ENCODE results near the gene MFSD6.
"Not testable (repeated sequence)": the region's sequence is repeated elsewhere in the genome, so short reads cannot be mapped to it uniquely, and the experiment has no call there.

The MFSD6 gene

DNA sequence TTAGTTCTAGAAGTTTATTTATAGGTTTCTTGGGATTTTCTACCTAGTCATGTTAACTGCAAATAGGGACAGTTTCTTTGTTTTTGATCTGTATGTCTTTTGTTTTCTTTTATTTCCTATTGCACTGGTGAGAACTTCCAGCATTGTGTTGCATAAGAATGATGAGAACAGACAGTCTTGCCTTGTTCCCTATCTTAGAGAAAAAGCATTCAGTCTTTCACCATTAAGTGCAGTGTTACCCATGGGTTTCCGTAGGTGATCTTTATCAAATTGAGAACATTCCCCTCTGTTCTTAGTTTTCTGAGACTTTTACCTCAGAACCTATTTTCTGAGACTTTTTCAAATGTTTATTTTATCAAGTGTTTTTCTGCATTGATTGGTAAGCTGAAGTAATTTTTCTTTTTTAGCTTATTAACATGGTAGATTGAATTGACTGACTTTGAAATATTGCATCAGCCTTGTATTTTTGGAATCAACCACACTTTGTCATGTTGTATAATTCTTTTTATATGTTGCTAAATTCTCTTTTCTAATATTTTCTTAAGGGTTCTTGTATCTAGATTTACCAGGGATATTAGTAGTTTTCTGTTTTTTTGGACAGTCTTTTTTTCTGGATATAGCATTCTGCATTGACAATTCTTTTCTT lies 17.2 kb downstream of the MFSD6 start:
- H3K27ac ChIP-seq, result no peak overlapping the region
- TF ChIP-seq ZFX (IDR thresholded peaks at IDR 0.05), result no peak
- TF ChIP-seq, protein P1, sequence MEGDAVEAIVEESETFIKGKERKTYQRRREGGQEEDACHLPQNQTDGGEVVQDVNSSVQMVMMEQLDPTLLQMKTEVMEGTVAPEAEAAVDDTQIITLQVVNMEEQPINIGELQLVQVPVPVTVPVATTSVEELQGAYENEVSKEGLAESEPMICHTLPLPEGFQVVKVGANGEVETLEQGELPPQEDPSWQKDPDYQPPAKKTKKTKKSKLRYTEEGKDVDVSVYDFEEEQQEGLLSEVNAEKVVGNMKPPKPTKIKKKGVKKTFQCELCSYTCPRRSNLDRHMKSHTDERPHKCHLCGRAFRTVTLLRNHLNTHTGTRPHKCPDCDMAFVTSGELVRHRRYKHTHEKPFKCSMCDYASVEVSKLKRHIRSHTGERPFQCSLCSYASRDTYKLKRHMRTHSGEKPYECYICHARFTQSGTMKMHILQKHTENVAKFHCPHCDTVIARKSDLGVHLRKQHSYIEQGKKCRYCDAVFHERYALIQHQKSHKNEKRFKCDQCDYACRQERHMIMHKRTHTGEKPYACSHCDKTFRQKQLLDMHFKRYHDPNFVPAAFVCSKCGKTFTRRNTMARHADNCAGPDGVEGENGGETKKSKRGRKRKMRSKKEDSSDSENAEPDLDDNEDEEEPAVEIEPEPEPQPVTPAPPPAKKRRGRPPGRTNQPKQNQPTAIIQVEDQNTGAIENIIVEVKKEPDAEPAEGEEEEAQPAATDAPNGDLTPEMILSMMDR (conservative IDR thresholded peaks at IDR 0.05), result no peak

DNA sequence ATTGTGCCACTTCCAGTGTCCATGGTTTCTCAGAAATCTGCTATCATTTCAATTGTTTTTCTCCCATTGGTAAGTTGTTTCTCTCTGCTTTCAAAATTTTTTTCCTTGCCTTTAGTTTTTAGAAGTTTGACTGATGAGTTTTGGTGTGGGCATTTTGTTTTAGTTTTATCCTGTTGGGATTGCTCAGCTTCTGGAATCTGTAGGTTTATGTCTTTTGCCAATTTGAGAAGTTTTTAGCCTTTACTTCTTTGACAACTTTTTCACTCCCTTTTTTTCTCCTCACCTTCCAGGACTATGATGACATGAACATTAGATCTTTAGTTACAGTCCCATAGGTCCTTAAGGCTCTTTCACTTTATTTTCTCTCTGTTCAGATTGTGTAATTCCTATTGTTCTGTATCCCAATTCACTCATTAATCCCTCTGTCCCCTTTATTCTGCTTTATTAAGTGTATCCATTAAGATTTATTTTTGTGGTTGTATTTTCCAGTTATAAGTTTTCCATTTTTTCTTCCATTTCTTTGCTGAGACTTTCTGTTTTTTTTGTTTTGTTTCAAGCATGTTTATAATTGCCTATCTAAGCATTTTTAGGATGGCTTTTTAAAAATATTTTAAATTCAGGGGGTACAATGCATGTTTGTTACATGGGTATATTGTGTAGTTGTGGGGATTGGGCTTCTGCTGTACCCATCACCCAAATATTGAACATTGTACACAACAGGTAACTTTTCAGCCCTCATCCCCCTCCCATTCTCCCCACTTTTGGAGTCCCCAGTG lies 17.9 kb downstream of the MFSD6 start:
- H3K27ac ChIP-seq, result no peak overlapping the region
- no peak for TF ChIP-seq ZFX (IDR thresholded peaks at IDR 0.05)
- TF ChIP-seq, protein P1 (conservative IDR thresholded peaks at IDR 0.05), result no peak

DNA sequence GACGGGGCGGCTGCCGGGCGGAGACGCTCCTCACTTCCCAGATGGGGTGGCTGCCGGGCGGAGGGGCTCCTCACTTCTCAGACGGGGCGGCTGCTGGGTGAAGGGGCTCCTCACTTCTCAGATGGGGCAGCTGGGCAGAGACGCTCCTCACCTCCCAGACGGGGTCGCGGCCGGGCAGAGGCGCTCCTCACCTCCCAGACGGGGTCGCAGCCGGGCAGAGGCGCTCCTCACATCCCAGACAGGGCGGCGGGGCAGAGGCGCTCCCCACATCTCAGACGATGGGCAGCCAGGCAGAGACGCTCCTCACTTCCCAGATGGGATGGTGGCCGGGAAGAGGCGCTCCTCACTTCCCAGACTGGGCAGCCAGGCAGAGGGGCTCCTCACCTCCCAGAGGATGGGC lies 22.7 kb downstream of the MFSD6 start:
- H3K27ac ChIP-seq, result not testable (repeated sequence)

DNA sequence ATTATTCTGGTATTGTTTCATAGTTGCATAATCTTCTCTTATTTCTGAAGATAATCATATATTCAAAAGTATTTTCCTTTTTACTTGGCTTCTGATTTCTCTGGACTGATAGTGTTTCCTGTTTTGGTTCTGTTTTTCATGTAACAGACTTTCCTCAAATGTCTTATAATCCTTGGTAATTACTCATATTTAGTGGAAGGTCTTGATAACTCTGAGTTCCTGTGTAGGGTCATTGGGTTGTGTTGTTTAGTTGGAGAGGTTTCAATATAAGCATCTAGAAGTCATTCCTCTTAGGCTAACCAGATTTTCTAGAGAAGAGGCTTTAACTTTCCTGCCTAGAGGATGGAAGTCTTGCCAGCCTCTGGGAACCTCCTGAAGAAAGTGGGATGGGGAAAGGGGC lies 23.8 kb downstream of the MFSD6 start:
- H3K27ac ChIP-seq, result no peak overlapping the region
- TF ChIP-seq, protein P1 (conservative IDR thresholded peaks at IDR 0.05), result no peak
- no peak for TF ChIP-seq ZFX (IDR thresholded peaks at IDR 0.05)

DNA sequence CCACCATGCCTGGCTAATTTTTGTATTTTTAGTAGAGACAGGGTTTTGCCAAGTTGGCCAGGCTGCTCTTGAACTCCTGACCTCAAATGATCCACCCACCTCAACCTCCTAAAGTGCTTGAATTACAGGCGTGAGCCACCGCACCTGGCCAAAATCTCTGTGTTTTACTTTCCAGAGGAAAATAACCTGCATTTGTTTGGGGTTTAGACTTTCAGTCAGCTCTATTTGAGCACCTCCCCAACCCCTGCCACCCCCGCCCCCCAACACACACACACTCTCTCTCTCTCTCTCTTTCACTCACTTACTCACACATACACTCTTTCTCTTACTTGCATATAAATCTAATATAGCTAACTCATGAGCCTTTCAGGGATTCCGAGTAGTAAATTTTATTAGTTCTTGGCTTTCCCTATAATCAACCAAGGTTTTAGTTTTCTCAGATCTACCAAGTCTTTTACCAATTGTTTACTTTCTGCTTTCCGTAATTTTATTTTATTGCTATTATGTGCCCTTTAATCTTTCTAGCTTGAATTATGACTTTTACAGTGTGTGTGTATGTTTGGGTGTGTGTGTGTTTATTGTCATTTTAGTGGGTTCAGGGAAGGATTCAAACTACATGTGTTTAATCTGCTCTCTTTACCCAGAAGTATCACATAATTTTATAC lies 24.5 kb downstream of the MFSD6 start:
- H3K27ac ChIP-seq, result no peak overlapping the region
- TF ChIP-seq, protein P1 (conservative IDR thresholded peaks at IDR 0.05), result no peak
- TF ChIP-seq ZFX (IDR thresholded peaks at IDR 0.05), result no peak

DNA sequence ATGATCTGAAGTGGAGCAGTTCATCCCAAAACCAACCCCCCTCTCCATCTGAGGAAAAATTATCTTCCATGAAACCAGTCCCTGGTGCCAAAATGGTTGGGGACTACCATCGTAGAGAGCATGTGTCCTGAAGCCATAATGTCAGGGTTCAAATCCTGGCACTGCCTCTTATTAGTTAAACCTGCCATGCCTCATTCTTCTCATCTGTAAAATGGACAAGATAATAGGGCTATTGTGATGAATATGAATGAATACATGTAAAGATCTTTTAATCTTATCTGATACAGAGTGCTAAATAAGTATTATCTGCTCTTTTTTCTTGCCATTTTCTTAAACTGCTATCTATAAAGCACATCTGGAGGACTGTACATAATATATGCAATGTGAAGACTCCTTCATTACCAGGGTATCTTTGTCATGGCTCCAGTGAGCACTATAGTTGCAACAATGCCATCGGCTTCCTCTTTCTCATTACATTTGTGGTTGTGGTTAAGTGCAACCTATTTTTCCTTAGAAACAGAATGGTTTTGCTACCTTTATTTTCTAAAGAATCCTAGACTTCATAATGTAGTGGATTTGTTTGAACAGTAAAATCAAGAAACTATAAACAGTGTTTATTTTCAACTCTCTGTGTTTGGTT lies 27.0 kb downstream of the MFSD6 start:
- no peak overlapping the region for H3K27ac ChIP-seq
- no peak for TF ChIP-seq ZFX (IDR thresholded peaks at IDR 0.05)
- TF ChIP-seq, protein P1 (conservative IDR thresholded peaks at IDR 0.05), result no peak

DNA sequence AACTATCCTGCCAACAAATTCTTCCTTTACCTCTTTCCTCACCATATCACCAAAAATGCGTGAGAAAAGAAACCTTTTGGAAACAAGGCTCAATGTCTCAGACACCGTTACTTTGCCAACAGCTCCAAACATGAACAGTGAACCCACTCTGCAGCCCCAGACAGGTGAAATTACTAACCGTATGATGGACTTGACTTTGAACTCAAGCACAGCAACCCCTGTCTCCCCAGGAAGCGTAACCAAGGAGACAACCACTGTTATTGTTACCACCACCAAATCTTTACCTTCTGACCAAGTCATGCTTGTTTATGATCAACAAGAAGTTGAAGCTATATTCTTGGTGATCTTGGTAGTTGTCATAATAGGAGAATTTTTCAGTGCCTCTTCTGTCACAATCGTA lies 28.4 kb downstream of the MFSD6 start:
- TF ChIP-seq ZFX (IDR thresholded peaks at IDR 0.05), result no peak
- TF ChIP-seq, protein P1 (conservative IDR thresholded peaks at IDR 0.05), result no peak
- H3K27ac ChIP-seq, result no peak overlapping the region
